Thyroid gland (tissue), 4 donors: ENCODE results near the gene VMAC.

Experiments
- CTCF ChIP-seq, 6 experiments: fragments of 200-600 bp in 3 of 6; fragments of 450-650 bp in 3 of 6; sonication (generic) in 3 of 6; IDR thresholded peaks; one replicate each; pipeline ENCODE4 v1.5.1; 2016 to 2019; ENCODE audit warnings: antibody characterized with exemption in 6 of 6, mild to moderate bottlenecking in 2 of 6, inconsistent platforms in 1 of 6, moderate library complexity in 1 of 6
- POLR2A ChIP-seq, 2 donors: fragments of 450-650 bp; IDR thresholded peaks; one replicate each; pipeline ENCODE4 v1.6.1; 2017; ENCODE audit warnings: antibody characterized with exemption in 2 of 2, mild to moderate bottlenecking in 2 of 2, moderate library complexity in 1 of 2

GRCh38 chr19:5958851-5959122 lies 54.1 kb downstream of the VMAC start:
- TF ChIP-seq CTCF (IDR thresholded peaks at IDR 0.05) = no peak
- TF ChIP-seq POLR2A (IDR thresholded peaks at IDR 0.05) = no peak
